Right atrium auricular region (tissue), 2 donors: ENCODE data around the gene MITF. TPM values are rescaled to one million over a fixed set of nuclear protein-coding genes. Genes with fewer than 3 reads are reported as not detected.

Source experiments
- DNase-seq: peaks from one replicate; pipeline ENCODE4 v3.0.0-alpha.2; 2019; ENCODE audit warnings: low spot score
- H3K27ac ChIP-seq, 2 donors: fragments of 200-600 bp; sonication (generic); 1 replicate in 1 of 2; 2 replicates in 1 of 2; pipeline ENCODE4 v1.5.1; 2016 to 2019
- H3K27me3 ChIP-seq, 2 donors: fragments of 200-600 bp; sonication (generic); one replicate each; pipeline versions ENCODE4 v1.5.1 to v1.6.0; 2017 to 2019
- H3K36me3 ChIP-seq: fragments of 200-600 bp; sonication (generic); one replicate; pipeline ENCODE4 v1.5.1; 2016
- H3K4me1 ChIP-seq, 2 donors: fragments of 200-600 bp; sonication (generic); one replicate each; pipeline versions ENCODE4 v1.5.1 to v1.6.0; 2017 to 2019
- H3K4me3 ChIP-seq, 2 donors: fragments of 200-600 bp; sonication (generic); 1 replicate in 1 of 2; 2 replicates in 1 of 2; pipeline ENCODE4 v1.5.1; 2017 to 2019; ENCODE audit warnings: mild to moderate bottlenecking in 1 of 2, moderate library complexity in 1 of 2
- H3K9me3 ChIP-seq, 2 donors: fragments of 200-600 bp; sonication (generic); one replicate each; pipeline ENCODE4 v1.5.1; 2019
- total RNA-seq, 2 donors: library from RNA; depleted of rRNA; stranded (reverse); fragments of >200 nt; gene quantifications; one replicate each; pipeline ENCODE4 v1.1.0, GENCODE V29; 2016
- TF ChIP-seq, protein P1 (sequence below), 2 donors: fragments of 200-600 bp; sonication (generic); IDR thresholded peaks; one replicate each; pipeline ENCODE4 v1.5.1; 2019; ENCODE audit warnings: antibody characterized with exemption in 2 of 2

The MITF gene
- total RNA-seq, 2 donors from 2014 or later = 47.6 to 68.6 TPM

DNA sequence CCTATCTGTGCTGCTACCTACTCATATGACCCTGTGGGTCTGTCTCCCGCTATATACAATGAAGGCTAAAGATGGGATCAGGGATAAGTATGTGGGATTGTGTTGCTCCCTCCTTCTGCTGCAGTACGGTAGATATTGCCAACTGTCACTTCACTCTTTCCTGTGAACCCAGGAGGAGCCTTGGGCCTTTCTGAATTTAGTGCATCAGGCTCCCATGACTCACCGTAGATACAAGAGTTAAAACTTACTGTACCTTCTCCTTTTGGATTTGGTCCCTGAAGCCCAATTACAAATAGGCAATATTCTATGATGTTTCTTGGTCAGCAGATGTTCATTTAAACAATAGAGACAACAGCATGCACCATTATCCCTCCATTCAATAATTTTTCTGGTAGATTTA lies 27.4 kb downstream of the MITF start:
- peaks cover 0 to 82% of the 10 kb centered on the region in 2 donors for H3K4me1 ChIP-seq
- DNase-seq = no peak
- no peaks in the 10 kb centered on the region for H3K27me3 ChIP-seq
- no peak overlapping the region for H3K27ac ChIP-seq
- H3K36me3 ChIP-seq = no peaks in the 10 kb centered on the region
- H3K4me3 ChIP-seq = no peak overlapping the region
- H3K9me3 ChIP-seq = no peaks in the 10 kb centered on the region
- TF ChIP-seq, protein P1, sequence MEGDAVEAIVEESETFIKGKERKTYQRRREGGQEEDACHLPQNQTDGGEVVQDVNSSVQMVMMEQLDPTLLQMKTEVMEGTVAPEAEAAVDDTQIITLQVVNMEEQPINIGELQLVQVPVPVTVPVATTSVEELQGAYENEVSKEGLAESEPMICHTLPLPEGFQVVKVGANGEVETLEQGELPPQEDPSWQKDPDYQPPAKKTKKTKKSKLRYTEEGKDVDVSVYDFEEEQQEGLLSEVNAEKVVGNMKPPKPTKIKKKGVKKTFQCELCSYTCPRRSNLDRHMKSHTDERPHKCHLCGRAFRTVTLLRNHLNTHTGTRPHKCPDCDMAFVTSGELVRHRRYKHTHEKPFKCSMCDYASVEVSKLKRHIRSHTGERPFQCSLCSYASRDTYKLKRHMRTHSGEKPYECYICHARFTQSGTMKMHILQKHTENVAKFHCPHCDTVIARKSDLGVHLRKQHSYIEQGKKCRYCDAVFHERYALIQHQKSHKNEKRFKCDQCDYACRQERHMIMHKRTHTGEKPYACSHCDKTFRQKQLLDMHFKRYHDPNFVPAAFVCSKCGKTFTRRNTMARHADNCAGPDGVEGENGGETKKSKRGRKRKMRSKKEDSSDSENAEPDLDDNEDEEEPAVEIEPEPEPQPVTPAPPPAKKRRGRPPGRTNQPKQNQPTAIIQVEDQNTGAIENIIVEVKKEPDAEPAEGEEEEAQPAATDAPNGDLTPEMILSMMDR (IDR thresholded peaks at IDR 0.05) = no peak

- Histone ChIP-seq H3K27me3 (no peaks in the 10 kb centered on the region), H3K36me3 (no peaks in the 10 kb centered on the region), H3K4me3 (no peak overlapping the region), H3K27ac (peak overlapping the region in 1 of 2 donors; percentile 56), H3K9me3 (no peaks in the 10 kb centered on the region), H3K4me1 (peaks cover 0 to 83% of the 10 kb centered on the region in 2 donors)
- DNase-seq = no peak
- TF ChIP-seq, protein P1 (IDR thresholded peaks at IDR 0.05) = no peak
These were observed 28.3 kb downstream of the MITF start for GRCh38 chr3:69767571-69767970.

DNA sequence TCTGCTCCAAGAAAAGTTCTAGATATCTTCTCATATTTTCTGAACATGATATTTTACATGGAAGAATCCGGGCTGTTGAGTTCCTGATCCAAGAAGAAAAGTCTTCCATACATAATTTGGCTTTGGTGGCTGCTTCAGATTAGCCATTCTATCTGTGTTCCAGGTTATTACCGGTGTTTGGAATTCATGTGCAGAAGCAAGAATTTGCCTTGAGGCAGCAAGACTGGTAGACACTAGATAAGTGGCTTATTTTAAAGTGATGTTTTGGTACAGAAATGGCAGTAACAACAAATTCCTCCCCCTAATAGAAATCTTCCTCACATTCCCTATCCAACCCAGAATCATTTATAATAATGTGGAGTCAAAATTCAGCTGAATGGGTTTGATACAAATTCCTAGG lies 29.2 kb downstream of the MITF start:
- Histone ChIP-seq H3K27me3 (no peaks in the 10 kb centered on the region), H3K27ac (peak overlapping the region in 1 of 2 donors; percentile 56), H3K9me3 (no peaks in the 10 kb centered on the region), H3K4me3 (no peak overlapping the region), H3K4me1 (peaks cover 0 to 82% of the 10 kb centered on the region in 2 donors), H3K36me3 (no peaks in the 10 kb centered on the region)
- TF ChIP-seq, protein P1 (IDR thresholded peaks at IDR 0.05) = no peak
- no peak for DNase-seq

DNA sequence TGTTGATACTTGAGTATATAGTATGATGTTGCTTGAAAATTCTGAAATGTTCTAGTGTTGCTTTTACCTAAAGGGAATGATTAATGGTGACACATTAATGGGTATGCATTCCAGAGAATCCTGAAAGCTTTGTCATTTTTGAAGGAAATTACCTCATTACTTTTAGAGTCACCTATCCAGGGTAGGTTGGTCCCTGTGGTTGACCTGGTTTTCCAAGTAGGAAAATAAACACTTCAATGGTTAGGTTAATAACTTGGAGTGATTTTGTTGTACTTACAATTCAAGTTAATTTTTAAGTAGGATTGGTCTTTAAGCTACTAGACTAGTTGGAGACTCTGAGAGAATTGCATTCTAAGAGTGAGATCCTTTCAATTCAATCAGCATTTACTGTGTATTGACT lies 31.0 kb downstream of the MITF start:
- Histone ChIP-seq H3K27ac (peak overlapping the region in 1 of 2 donors; percentile 81), H3K4me1 (peaks cover 0 to 75% of the 10 kb centered on the region in 2 donors), H3K36me3 (no peaks in the 10 kb centered on the region), H3K9me3 (no peaks in the 10 kb centered on the region), H3K4me3 (no peak overlapping the region), H3K27me3 (no peaks in the 10 kb centered on the region)
- no peak for DNase-seq
- TF ChIP-seq, protein P1 (IDR thresholded peaks at IDR 0.05) = no peak

DNA sequence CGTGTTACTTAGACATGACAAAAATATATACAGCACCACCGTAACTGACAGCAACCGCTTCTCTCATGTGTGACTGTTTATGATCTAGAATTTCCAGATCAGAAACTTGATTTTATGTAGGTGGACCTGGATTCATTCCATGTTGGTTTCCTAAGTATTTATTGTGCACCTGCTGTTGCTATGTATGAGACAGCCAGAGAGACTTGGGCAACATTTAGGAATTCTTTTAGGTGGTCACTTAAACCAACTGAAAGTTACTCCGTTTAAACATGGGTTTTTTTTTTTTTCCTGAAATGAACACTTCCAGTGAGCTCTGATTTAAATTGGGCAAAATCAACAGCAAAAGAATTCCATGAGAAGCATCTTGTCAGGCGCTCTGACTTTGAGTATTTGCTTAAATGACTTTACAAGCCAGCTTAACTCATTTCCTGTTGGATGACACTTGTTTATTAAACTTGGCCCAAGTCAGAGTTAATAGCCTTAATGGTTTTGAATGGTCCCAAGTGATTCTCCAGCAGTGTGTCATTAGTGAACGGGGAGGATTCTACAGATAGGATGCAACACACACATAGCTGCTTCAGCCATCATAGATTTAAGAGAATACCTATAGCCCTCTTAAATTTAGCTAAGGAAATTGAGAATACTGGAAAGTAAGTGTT lies 31.8 kb downstream of the MITF start:
- no peaks in the 10 kb centered on the region for H3K9me3 ChIP-seq
- H3K4me3 ChIP-seq = no peak overlapping the region
- peaks cover 0 to 70% of the 10 kb centered on the region in 2 donors for H3K4me1 ChIP-seq
- no peaks in the 10 kb centered on the region for H3K36me3 ChIP-seq
- peak overlapping the region; percentile 39 to 81 for H3K27ac ChIP-seq
- no peaks in the 10 kb centered on the region for H3K27me3 ChIP-seq
- DNase-seq = no peak
- TF ChIP-seq, protein P1 (IDR thresholded peaks at IDR 0.05) = no peak
